Measurements from ENCODE around the gene TMX4.
"Not testable (repeated sequence)": the region's sequence is repeated elsewhere in the genome, so short reads cannot be mapped to it uniquely, and the experiment has no call there.

The TMX4 gene

DNA sequence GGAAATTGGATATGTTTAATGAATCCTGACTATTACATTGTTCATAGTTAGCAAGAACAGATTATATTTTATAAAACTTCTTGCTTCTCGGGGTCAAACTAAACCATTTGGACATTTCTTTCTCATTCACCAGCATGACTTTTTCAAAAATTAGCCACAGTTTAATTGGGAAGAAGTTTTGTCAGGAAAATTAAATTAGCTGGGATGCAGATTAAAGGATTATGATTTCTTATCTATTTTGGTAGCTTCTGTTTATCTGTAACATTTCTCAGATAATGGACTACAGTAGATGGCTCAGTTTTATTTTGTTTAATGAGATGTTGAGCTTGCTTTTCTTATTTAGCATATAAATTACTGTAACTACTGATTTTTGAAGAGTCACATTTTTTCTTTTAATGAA lies 26.4 kb upstream of the TMX4 start:
- H3K4me3 ChIP-seq (ENCODE audit: low read depth, low read length) = no peak overlapping the region
- CTCF ChIA-PET = interaction anchor here (0.9 to 7.4 kb wide), 21 partner anchors 9 to 1314 kb away, joined by 3 to 315 read pairs (median 6); partner anchors contain the start of gene PLCB1
- POLR2A ChIA-PET = no interaction called here
- TF ChIP-seq, protein P1, sequence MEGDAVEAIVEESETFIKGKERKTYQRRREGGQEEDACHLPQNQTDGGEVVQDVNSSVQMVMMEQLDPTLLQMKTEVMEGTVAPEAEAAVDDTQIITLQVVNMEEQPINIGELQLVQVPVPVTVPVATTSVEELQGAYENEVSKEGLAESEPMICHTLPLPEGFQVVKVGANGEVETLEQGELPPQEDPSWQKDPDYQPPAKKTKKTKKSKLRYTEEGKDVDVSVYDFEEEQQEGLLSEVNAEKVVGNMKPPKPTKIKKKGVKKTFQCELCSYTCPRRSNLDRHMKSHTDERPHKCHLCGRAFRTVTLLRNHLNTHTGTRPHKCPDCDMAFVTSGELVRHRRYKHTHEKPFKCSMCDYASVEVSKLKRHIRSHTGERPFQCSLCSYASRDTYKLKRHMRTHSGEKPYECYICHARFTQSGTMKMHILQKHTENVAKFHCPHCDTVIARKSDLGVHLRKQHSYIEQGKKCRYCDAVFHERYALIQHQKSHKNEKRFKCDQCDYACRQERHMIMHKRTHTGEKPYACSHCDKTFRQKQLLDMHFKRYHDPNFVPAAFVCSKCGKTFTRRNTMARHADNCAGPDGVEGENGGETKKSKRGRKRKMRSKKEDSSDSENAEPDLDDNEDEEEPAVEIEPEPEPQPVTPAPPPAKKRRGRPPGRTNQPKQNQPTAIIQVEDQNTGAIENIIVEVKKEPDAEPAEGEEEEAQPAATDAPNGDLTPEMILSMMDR (IDR thresholded peaks at IDR 0.05; ENCODE audit: insufficient read depth, low read length, missing control alignments) = no peak
- no peak for DNase-seq (ENCODE audit: low read depth, low spot score)

GRCh38 chr20:8043687-8044282 lies 24.2 kb upstream of the TMX4 start:
- POLR2A ChIA-PET = interaction anchor here (0.6 kb wide), 1 partner anchor 12 kb away, joined by 3 read pairs; no protein-coding TSS in a partner anchor
- TF ChIP-seq, protein P1 (IDR thresholded peaks at IDR 0.05; ENCODE audit: insufficient read depth, low read length, missing control alignments) = peak; percentile 29
- H3K4me3 ChIP-seq (ENCODE audit: low read depth, low read length) = no peak overlapping the region
- DNase-seq (ENCODE audit: low read depth, low spot score) = no peak
- CTCF ChIA-PET = interaction anchor here (0.6 to 7.4 kb wide), 51 partner anchors 9 to 712 kb away, joined by 3 to 315 read pairs (median 4); no protein-coding TSS in a partner anchor

GRCh38 chr20:8039042-8039441 lies 19.5 kb upstream of the TMX4 start:
- TF ChIP-seq, protein P1 (IDR thresholded peaks at IDR 0.05; ENCODE audit: insufficient read depth, low read length, missing control alignments) = no peak
- POLR2A ChIA-PET = no interaction called here
- CTCF ChIA-PET = interaction anchor here (1.4 to 6.9 kb wide), 3 partner anchors 11 to 683 kb away, joined by 3 to 55 read pairs (median 10); partner anchors contain the start of gene TMX4
- no peak overlapping the region for H3K4me3 ChIP-seq (ENCODE audit: low read depth, low read length)
- DNase-seq (ENCODE audit: low read depth, low spot score) = no peak

DNA sequence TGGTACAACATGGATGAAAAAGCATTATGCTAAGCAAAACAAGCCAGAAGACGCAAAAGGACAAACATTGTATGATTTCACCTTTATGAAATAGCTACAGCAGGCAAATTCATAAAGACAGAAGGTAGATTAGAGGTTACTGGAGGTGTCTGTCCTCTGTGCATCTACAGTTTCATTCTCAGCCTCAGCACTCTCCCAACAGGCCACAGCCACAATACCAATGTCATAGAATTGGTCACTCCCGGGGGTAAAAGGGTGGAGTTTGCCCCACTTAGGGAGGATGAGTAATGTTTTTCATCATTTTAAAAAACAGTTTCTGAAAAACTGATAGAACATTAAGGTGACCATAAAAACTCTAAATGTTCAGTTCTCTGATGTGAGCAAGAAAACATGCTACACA lies 17.2 kb upstream of the TMX4 start:
- CTCF ChIA-PET = interaction anchor here (0.9 to 6.9 kb wide), 5 partner anchors 8 to 685 kb away, joined by 3 to 55 read pairs (median 10); no protein-coding TSS in a partner anchor
- POLR2A ChIA-PET = no interaction called here
- no peak overlapping the region for H3K4me3 ChIP-seq (ENCODE audit: low read depth, low read length)
- TF ChIP-seq, protein P1 (IDR thresholded peaks at IDR 0.05; ENCODE audit: insufficient read depth, low read length, missing control alignments) = no peak
- DNase-seq (ENCODE audit: low read depth, low spot score) = no peak

GRCh38 chr20:8033151-8033841 lies 13.7 kb upstream of the TMX4 start:
- no peak for DNase-seq (ENCODE audit: low read depth, low spot score)
- TF ChIP-seq, protein P1 (IDR thresholded peaks at IDR 0.05; ENCODE audit: insufficient read depth, low read length, missing control alignments) = no peak
- CTCF ChIA-PET = interaction anchor here (2.1 to 6.9 kb wide), 3 partner anchors 11 to 689 kb away, joined by 8 to 55 read pairs (median 38); no protein-coding TSS in a partner anchor
- POLR2A ChIA-PET = no interaction called here
- no peak overlapping the region for H3K4me3 ChIP-seq (ENCODE audit: low read depth, low read length)

DNA sequence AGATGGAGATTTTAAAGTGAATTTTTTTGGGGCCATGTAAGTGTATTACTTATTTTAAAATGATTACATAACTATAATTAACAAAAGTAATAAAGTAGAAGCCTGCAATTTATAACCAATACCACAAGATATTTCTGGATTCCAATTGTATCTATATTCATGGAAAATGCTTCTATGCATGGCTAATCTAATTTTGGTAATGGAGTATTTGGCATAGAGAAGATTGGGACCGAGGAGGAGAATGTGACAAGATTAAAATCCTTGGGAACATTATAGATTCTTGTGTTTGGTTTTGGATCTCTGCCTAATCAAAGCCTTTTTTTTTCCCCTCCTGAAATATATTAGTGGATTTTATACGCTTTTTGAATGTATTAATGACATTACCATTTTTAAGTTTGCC lies 12.9 kb upstream of the TMX4 start:
- ChIA-PET POLR2A (no interaction called here), CTCF (interaction anchor here (1.3 kb wide), 1 partner anchor 11 kb away, joined by 9 read pairs; no protein-coding TSS in a partner anchor)
- TF ChIP-seq, protein P1 (IDR thresholded peaks at IDR 0.05; ENCODE audit: insufficient read depth, low read length, missing control alignments) = no peak
- H3K4me3 ChIP-seq (ENCODE audit: low read depth, low read length) = no peak overlapping the region
- DNase-seq (ENCODE audit: low read depth, low spot score) = no peak

- DNase-seq (ENCODE audit: low read depth, low spot score); H3K4me3 ChIP-seq (ENCODE audit: low read depth, low read length): not testable (repeated sequence)
- ChIA-PET POLR2A (interaction anchor here (0.7 kb wide), 1 partner anchor 12 kb away, joined by 3 read pairs; no protein-coding TSS in a partner anchor), CTCF (interaction anchor here (0.7 to 2.0 kb wide), 5 partner anchors 9 to 690 kb away, joined by 3 to 9 read pairs (median 3); no protein-coding TSS in a partner anchor)
These were observed 12.0 kb upstream of the TMX4 start for GRCh38 chr20:8031539-8031938.

Measured in AG04449 (cell line).